VCaP (cell line): Measurements from ENCODE around the gene PLCL2.

Experiments
- H3K27ac ChIP-seq: fragments of 450-650 bp; 2 replicates; pipeline ENCODE4 v1.5.1; 2017
- TF ChIP-seq, protein P1 (sequence below): fragments of 450-650 bp; conservative IDR thresholded peaks from 2 replicates; pipeline ENCODE4 v1.5.1; 2017; ENCODE audit warnings: mild to moderate bottlenecking, moderate library complexity

Gene PLCL2

GRCh38 chr3:16927485-16927884, 42.7 kb downstream of the PLCL2 start:
- TF ChIP-seq, protein P1, sequence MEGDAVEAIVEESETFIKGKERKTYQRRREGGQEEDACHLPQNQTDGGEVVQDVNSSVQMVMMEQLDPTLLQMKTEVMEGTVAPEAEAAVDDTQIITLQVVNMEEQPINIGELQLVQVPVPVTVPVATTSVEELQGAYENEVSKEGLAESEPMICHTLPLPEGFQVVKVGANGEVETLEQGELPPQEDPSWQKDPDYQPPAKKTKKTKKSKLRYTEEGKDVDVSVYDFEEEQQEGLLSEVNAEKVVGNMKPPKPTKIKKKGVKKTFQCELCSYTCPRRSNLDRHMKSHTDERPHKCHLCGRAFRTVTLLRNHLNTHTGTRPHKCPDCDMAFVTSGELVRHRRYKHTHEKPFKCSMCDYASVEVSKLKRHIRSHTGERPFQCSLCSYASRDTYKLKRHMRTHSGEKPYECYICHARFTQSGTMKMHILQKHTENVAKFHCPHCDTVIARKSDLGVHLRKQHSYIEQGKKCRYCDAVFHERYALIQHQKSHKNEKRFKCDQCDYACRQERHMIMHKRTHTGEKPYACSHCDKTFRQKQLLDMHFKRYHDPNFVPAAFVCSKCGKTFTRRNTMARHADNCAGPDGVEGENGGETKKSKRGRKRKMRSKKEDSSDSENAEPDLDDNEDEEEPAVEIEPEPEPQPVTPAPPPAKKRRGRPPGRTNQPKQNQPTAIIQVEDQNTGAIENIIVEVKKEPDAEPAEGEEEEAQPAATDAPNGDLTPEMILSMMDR, result no peak; the same call in 1 of the 2 replicates
- no peak overlapping the region for H3K27ac ChIP-seq

DNA sequence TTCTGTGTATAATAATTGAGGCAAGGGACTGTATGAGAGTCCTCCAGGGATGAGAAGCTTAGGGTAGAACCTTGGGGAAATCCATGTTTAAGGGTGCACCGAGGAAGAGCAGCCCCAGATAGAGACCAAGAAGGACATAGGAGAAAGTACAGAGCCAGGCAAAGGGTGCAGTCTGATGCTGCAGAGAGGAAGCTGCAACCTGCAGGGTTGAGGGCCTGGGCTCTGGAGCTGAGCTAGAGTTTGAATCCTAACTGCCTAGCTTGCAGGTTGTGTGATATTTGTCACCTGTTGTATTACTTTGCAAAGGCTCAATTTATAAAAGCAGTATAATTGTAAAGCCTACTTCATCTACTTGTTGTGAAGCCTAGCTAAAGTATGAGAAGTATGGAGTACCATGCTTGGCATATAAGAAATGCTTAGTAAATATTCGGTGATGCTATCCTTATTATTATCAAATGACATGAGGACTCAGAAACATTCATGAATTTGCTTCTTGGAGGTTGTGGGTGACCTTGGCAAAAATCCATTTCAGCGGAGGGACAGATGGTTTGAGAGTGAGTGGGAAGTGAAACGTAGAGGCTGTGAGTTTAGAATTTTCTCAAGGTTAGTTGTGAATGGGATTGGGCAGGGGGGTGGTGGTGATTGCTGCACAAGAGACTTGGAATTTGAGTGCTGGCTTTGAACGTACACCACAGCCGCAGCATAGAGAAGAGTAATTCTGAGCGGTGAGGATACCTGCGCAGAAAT, 43.8 kb downstream of the PLCL2 start:
- TF ChIP-seq, protein P1, result no peak
- no peak overlapping the region for H3K27ac ChIP-seq

DNA sequence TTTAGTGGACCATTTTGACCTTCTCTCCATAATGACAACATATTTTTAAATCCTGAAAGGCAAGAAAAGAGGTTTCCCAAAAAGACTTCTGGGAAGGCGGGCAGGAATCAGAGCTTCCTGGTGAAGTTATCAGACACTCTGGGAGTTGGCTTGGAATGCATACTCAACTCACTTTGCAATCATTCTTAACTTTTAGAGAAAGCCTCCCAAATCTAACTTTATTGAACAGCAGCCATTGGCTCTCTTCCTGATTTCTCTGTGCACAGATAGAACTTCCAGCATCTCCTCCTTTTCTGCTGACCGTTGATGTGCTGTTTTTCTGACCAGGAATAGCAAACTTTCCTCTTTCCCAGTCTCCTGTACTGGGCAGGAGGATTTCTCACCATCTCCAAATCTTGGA, 44.6 kb downstream of the PLCL2 start:
- no peak overlapping the region for H3K27ac ChIP-seq
- TF ChIP-seq, protein P1, result no peak

DNA sequence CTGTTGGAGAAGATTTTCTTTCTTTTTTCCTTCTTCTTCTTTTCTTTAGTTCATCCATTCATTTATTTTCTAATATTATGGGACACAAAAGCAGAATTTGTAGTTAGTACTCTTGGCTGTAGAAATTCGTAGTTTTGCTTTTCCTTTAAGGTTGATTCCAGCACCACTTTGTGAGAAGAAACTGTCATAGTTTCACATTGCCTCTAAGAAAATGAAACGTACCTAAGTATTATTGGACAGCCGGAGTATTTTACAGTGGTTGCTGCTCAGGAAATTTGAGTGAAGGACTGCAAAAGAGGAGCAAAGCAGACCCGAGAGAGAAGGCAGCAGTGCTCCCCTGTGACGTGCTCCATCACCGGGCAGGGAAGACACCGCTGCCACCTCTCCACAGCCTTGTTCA, 48.1 kb downstream of the PLCL2 start:
- no peak overlapping the region for H3K27ac ChIP-seq
- TF ChIP-seq, protein P1, result no peak

GRCh38 chr3:16935781-16936180, 51.0 kb downstream of the PLCL2 start:
- H3K27ac ChIP-seq, result no peak overlapping the region
- TF ChIP-seq, protein P1, result no peak

DNA sequence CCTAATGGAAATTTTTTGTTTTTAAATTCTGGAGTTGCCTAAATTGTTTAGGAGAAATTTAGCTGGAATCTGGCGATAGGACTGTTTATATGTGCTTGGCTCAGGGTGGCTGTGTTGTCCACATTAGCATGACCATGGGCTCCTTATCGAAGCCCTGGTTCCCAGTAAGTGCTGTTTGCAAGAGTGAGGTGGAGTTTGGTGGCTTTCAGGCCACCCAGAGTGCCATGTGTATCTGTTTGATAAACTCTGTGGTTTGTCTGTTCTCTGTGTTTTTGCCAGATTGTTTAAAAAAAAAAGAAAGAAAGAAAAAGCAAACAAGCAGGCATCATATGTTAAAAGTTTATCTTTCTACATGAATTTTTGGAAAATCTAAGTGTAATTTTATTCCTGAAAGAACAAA, 51.5 kb downstream of the PLCL2 start:
- no peak overlapping the region for H3K27ac ChIP-seq
- TF ChIP-seq, protein P1, result no peak

DNA sequence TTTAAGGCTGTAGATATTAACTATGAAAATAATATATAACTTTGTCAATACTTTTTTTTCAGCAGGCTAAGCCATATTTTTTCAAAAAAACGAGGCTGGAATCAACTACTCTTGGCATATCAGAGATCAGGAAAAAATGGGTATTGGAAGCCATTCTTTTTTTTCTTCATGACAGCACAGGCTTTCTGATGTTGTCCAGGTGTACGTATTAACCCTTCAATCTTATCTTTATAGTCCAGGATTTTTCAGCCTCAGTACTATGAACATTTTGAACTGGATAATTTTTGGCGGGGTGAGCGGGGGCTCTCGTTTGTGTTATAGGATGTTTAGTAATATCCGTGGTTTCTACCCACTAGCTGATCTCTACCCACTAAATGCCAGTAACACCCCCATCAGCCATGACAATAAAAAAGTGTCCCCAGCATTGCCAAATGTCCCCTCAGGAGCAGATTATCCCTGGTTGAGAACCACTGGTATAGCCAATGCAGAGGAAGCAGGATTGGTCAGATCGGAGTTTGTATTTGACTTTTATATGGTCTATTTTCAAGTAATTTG, 52.0 kb downstream of the PLCL2 start:
- no peak overlapping the region for H3K27ac ChIP-seq
- TF ChIP-seq, protein P1, result no peak
